GM18511 (cell line): ENCODE data around the gene FETUB.

Experiments used
- ATAC-seq: cut with Tn5 transposase; IDR thresholded peaks from one replicate; pipeline ENCODE4 v1.9.1; 2021; ENCODE audit warnings: mild to moderate bottlenecking, moderate library complexity; ENCODE audit not compliant: unreplicated experiment

FETUB gene

GRCh38 chr3:186635532-186635931 lies 4.7 kb upstream of the FETUB start:
- ATAC-seq, result no peak

- ATAC-seq, result no peak
Observed at GRCh38 chr3:186636536-186636935, 3.7 kb upstream of the FETUB start.

- no peak for ATAC-seq
Observed at GRCh38 chr3:186637686-186638085, 2.5 kb upstream of the FETUB start.

GRCh38 chr3:186638259-186638658 lies 1.9 kb upstream of the FETUB start:
- no peak for ATAC-seq

- no peak for ATAC-seq
Observed at GRCh38 chr3:186640473-186640818, 247 bp downstream of the FETUB start.

- no peak for ATAC-seq
Observed at GRCh38 chr3:186640929-186641328, 730 bp downstream of the FETUB start.

GRCh38 chr3:186642014-186642413 lies 1.8 kb downstream of the FETUB start:
- ATAC-seq, result no peak

GRCh38 chr3:186643493-186643892 lies 3.3 kb downstream of the FETUB start:
- ATAC-seq, result no peak

GRCh38 chr3:186644683-186645082 lies 4.5 kb downstream of the FETUB start:
- ATAC-seq, result no peak

GRCh38 chr3:186646106-186646505 lies 5.9 kb downstream of the FETUB start:
- no peak for ATAC-seq

GRCh38 chr3:186646841-186647240 lies 6.6 kb downstream of the FETUB start:
- ATAC-seq, result no peak

- no peak for ATAC-seq
Observed at GRCh38 chr3:186648851-186649250, 8.7 kb downstream of the FETUB start.

GRCh38 chr3:186651678-186652215 lies 11.5 kb downstream of the FETUB start:
- ATAC-seq, result no peak

- peak; percentile 99 for ATAC-seq
Observed at GRCh38 chr3:186653080-186653707, 13.0 kb downstream of the FETUB start.

- ATAC-seq, result no peak
Observed at GRCh38 chr3:186653984-186654383, 13.8 kb downstream of the FETUB start.

- no peak for ATAC-seq
Observed at GRCh38 chr3:186663361-186664118, 23.3 kb downstream of the FETUB start.

GRCh38 chr3:186664119-186664495 lies 23.9 kb downstream of the FETUB start:
- no peak for ATAC-seq

- ATAC-seq, result no peak
Observed at GRCh38 chr3:186664506-186664905, 24.3 kb downstream of the FETUB start.

- ATAC-seq, result no peak
Observed at GRCh38 chr3:186665625-186666188, 25.5 kb downstream of the FETUB start, which contains the start of gene HRG. TSS of gene HRG (plus strand) at chr3:186666014. CDS start at chr3:186666032, 18 bp downstream.

GRCh38 chr3:186668426-186668825 lies 28.2 kb downstream of the FETUB start:
- ATAC-seq, result no peak

- no peak for ATAC-seq
Observed at GRCh38 chr3:186669378-186670084, 29.3 kb downstream of the FETUB start.
